PC-9 (cell line): Measurements from ENCODE around the gene SLC44A5. TPM values are rescaled to one million over a fixed set of nuclear protein-coding genes. Genes with fewer than 3 reads are reported as not detected.

Source experiments
- BruUV-seq: library from RNA; stranded (reverse); fragments of 400-500 nt; replicated peaks from 2 replicates; lab custom pipeline; 2021; lab: Mats Ljungman, UMichigan
- CTCF ChIA-PET: fragments of 300-600 bp; sonication (Branson Sonifier 250); formaldehyde crosslinking; loops from one replicate; lab custom pipeline; 2022; ENCODE audit warnings: antibody characterized with exemption; lab: Charles Lee
- POLR2A ChIA-PET: fragments of 300-600 bp; sonication (Branson Sonifier 250); formaldehyde crosslinking; loops from one replicate; lab custom pipeline; 2022; ENCODE audit warnings: antibody characterized with exemption; ENCODE audit not compliant: unreplicated experiment; lab: Charles Lee
- DNase-seq, 2 experiments: peaks; one replicate each; pipeline versions ENCODE4 v3.0.0 to v3.0.0-alpha.2; 2015 to 2022; ENCODE audit warnings: mixed read lengths in 1 of 2
- H2AFZ ChIP-seq: fragments of 200-600 bp; sonication (generic); 2 replicates; pipeline ENCODE4 v1.8.1; 2017; ENCODE audit warnings: antibody characterized with exemption
- H3F3A ChIP-seq: fragments of 200-600 bp; sonication (generic); 2 replicates; pipeline ENCODE4 v1.8.1; 2017; ENCODE audit warnings: antibody characterized with exemption, mild to moderate bottlenecking, low read depth; ENCODE audit not compliant: insufficient read depth
- H3K27ac ChIP-seq: fragments of 200-600 bp; sonication (generic); 2 replicates; pipeline ENCODE4 v1.6.1; 2016; ENCODE audit warnings: mixed run types
- H3K27me3 ChIP-seq: fragments of 200-600 bp; sonication (generic); 2 replicates; pipeline ENCODE4 v1.6.1; 2016; ENCODE audit warnings: low read depth, mixed run types; ENCODE audit not compliant: insufficient read depth
- H3K36me3 ChIP-seq: fragments of 200-600 bp; sonication (generic); 2 replicates; pipeline ENCODE4 v1.6.1; 2016; ENCODE audit warnings: low read depth, mixed run types
- H3K4me1 ChIP-seq: fragments of 200-600 bp; sonication (generic); replicated peaks from 2 replicates; pipeline ENCODE4 v1.6.1; 2016; ENCODE audit warnings: mixed run types; ENCODE audit not compliant: insufficient read depth
- H3K4me2 ChIP-seq: fragments of 200-600 bp; sonication (generic); 2 replicates; pipeline ENCODE4 v1.6.1; 2017; ENCODE audit warnings: mixed run types
- H3K4me3 ChIP-seq: fragments of 200-600 bp; sonication (generic); 2 replicates; pipeline ENCODE4 v1.6.1; 2016; ENCODE audit warnings: mixed run types
- H3K79me2 ChIP-seq: fragments of 200-600 bp; sonication (generic); 2 replicates; pipeline ENCODE4 v1.6.1; 2017; ENCODE audit warnings: low read depth, mixed run types
- H3K9me2 ChIP-seq: fragments of 200-600 bp; sonication (generic); 2 replicates; pipeline ENCODE4 v1.8.1; 2017; ENCODE audit warnings: mild to moderate bottlenecking; ENCODE audit not compliant: insufficient read depth
- H3K9me3 ChIP-seq: fragments of 200-600 bp; sonication (generic); 2 replicates; pipeline ENCODE4 v1.8.1; 2016; ENCODE audit warnings: low read depth; ENCODE audit not compliant: insufficient read depth
- H4K20me1 ChIP-seq: fragments of 200-600 bp; sonication (generic); 2 replicates; pipeline ENCODE4 v1.8.1; 2017; ENCODE audit not compliant: insufficient read depth
- EZH2 ChIP-seq: fragments of 200-600 bp; sonication (generic); IDR thresholded peaks from 2 replicates; pipeline ENCODE4 v1.8.0; 2017; ENCODE audit warnings: antibody characterized with exemption, low read depth
- intact Hi-C: fragments of 100-400 bp; cut with micrococcal nuclease; formaldehyde crosslinking; loops from one replicate; pipeline ENCODE4 v1.10.0; 2022; ENCODE audit not compliant: unreplicated experiment
- total RNA-seq: library from RNA; stranded (reverse); gene quantifications from 2 replicates; pipeline ENCODE4 v1.2.3, GENCODE V29; 2021
- TF ChIP-seq, protein P1 (sequence below): fragments of 200-600 bp; sonication (generic); conservative IDR thresholded peaks from 2 replicates; pipeline ENCODE4 v1.6.1; 2017; ENCODE audit warnings: mixed run types, antibody characterized with exemption, mild to moderate bottlenecking, moderate library complexity

SLC44A5 gene
- total RNA-seq, 1 experiment from 2014 or later, result 0.09 TPM

- Histone ChIP-seq H2AFZ (no peak overlapping the region; the same call in 1 of the 2 replicates), H3K4me3 (no peak overlapping the region), H3K79me2 (no peaks in the 10 kb centered on the region), H3K27ac (no peak overlapping the region), H3F3A (no peaks in the 10 kb centered on the region), H4K20me1 (no peaks in the 10 kb centered on the region), H3K36me3 (no peaks in the 10 kb centered on the region), H3K9me3 (no peaks in the 10 kb centered on the region), H3K4me1 (no peaks in the 10 kb centered on the region), H3K9me2 (no peaks in the 10 kb centered on the region), H3K27me3 (no peaks in the 10 kb centered on the region), H3K4me2 (no peak overlapping the region)
- intact Hi-C loops, result no loop called here
- ChIA-PET CTCF (no interaction called here), POLR2A (no interaction called here)
- DNase-seq, result no peak
- no TSS peak for BruUV-seq
- TF ChIP-seq, protein P1, sequence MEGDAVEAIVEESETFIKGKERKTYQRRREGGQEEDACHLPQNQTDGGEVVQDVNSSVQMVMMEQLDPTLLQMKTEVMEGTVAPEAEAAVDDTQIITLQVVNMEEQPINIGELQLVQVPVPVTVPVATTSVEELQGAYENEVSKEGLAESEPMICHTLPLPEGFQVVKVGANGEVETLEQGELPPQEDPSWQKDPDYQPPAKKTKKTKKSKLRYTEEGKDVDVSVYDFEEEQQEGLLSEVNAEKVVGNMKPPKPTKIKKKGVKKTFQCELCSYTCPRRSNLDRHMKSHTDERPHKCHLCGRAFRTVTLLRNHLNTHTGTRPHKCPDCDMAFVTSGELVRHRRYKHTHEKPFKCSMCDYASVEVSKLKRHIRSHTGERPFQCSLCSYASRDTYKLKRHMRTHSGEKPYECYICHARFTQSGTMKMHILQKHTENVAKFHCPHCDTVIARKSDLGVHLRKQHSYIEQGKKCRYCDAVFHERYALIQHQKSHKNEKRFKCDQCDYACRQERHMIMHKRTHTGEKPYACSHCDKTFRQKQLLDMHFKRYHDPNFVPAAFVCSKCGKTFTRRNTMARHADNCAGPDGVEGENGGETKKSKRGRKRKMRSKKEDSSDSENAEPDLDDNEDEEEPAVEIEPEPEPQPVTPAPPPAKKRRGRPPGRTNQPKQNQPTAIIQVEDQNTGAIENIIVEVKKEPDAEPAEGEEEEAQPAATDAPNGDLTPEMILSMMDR, result no peak
- no peak for TF ChIP-seq EZH2
These were observed 390.8 kb downstream of the SLC44A5 start for GRCh38 chr1:75220072-75220471.

DNA sequence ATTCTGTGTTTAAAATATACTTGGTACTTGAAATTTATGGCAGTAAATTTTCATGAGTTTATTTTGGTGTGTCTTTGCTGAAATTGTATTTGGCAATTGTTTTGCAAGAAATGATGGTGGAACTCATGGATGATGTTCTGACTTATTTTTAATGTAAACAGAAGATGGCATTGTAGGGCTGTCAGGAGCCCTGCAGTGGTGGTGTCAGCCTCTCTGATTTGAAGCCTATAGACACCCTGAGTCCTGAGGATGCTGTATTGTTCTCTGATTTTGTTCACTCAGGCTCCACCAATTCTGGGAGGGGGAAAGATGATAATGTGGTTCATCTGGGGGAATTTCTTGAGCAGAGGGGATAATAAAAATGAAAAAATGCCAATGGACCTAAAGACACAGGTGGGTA, 396.9 kb downstream of the SLC44A5 start:
- Histone ChIP-seq H3K4me1 (no peaks in the 10 kb centered on the region), H3K27me3 (no peaks in the 10 kb centered on the region), H3K36me3 (no peaks in the 10 kb centered on the region), H3K4me3 (no peak overlapping the region), H3K79me2 (no peaks in the 10 kb centered on the region), H3K27ac (no peak overlapping the region), H4K20me1 (no peaks in the 10 kb centered on the region), H3K9me2 (no peaks in the 10 kb centered on the region), H3K4me2 (no peak overlapping the region), H2AFZ (no peak overlapping the region), H3F3A (no peaks in the 10 kb centered on the region), H3K9me3 (no peaks in the 10 kb centered on the region)
- CTCF ChIA-PET, result no interaction called here
- TF ChIP-seq, protein P1, result no peak
- TF ChIP-seq EZH2, result no peak
- intact Hi-C loops, result no loop called here
- no peak for DNase-seq
- BruUV-seq, result no TSS peak
- POLR2A ChIA-PET, result no interaction called here

DNA sequence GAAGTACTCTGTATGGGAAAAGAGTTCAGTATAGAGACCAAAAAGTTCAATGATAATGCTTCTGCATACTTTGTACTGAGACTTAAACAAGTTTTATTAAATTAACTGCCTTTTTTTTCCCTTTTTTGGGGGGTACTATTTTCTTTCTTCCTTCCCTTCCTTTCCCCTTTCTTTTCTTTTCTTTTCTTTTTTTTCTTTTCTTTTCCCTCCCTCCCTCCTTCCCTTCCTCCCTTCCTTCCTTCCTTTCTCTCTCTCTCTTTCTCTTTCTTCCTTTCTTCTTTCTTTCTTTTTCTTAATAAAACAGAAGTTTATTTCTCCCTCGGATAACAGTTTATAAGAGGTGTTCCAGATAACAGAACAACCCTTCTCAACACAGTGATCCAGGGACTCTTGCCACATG, 399.3 kb downstream of the SLC44A5 start:
- BruUV-seq, result no TSS peak
- H3K9me2 ChIP-seq, result no peaks in the 10 kb centered on the region

More for the DNA sequence above, 399.3 kb downstream of the SLC44A5 start:
- TF ChIP-seq, protein P1, result no peak
- TF ChIP-seq EZH2, result no peak
- no peaks in the 10 kb centered on the region for H3K79me2 ChIP-seq
- DNase-seq, result no peak
- CTCF ChIA-PET, result no interaction called here
- H3K27ac ChIP-seq, result no peak overlapping the region
- H3K9me3 ChIP-seq, result no peaks in the 10 kb centered on the region
- intact Hi-C loops, result no loop called here
- no peaks in the 10 kb centered on the region for H3F3A ChIP-seq
- no peaks in the 10 kb centered on the region for H3K27me3 ChIP-seq
- H3K4me2 ChIP-seq, result no peak overlapping the region
- H2AFZ ChIP-seq, result no peak overlapping the region
- POLR2A ChIA-PET, result no interaction called here
- H4K20me1 ChIP-seq, result no peaks in the 10 kb centered on the region
- H3K4me1 ChIP-seq, result no peaks in the 10 kb centered on the region
- H3K4me3 ChIP-seq, result no peak overlapping the region
- no peaks in the 10 kb centered on the region for H3K36me3 ChIP-seq
